Astrocyte (in vitro differentiated cells and primary cell): ENCODE results near the gene CLEC16A.

Experiments
- EZH2 ChIP-seq: IDR thresholded peaks from 2 replicates; pipeline ENCODE4 v1.6.1; 2012; ENCODE audit warnings: mild to moderate bottlenecking, low read length, inconsistent platforms; ENCODE audit not compliant: insufficient read depth
- TF ChIP-seq, protein P1 (sequence below): IDR thresholded peaks from 2 replicates; pipeline ENCODE4 v1.5.1; 2011; ENCODE audit warnings: low read depth, mild to moderate bottlenecking, inconsistent platforms, low read length, moderate library complexity; ENCODE audit not compliant: insufficient read depth

- TF ChIP-seq, protein P1, sequence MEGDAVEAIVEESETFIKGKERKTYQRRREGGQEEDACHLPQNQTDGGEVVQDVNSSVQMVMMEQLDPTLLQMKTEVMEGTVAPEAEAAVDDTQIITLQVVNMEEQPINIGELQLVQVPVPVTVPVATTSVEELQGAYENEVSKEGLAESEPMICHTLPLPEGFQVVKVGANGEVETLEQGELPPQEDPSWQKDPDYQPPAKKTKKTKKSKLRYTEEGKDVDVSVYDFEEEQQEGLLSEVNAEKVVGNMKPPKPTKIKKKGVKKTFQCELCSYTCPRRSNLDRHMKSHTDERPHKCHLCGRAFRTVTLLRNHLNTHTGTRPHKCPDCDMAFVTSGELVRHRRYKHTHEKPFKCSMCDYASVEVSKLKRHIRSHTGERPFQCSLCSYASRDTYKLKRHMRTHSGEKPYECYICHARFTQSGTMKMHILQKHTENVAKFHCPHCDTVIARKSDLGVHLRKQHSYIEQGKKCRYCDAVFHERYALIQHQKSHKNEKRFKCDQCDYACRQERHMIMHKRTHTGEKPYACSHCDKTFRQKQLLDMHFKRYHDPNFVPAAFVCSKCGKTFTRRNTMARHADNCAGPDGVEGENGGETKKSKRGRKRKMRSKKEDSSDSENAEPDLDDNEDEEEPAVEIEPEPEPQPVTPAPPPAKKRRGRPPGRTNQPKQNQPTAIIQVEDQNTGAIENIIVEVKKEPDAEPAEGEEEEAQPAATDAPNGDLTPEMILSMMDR, result no peak
- TF ChIP-seq EZH2, result no peak
These were observed 165.2 kb downstream of the CLEC16A start for GRCh38 chr16:11109566-11109965.
